HepG2 (cell line): ENCODE data around the gene PTK7. TPM values are rescaled to one million over a fixed set of nuclear protein-coding genes. Genes with fewer than 3 reads are reported as not detected.

Experiments used
- ATAC-seq: fragments of 200-7000 bp; cut with Tn5 transposase; 3 replicates; pipeline ENCODE4 v1.9.1; 2020; ENCODE audit warnings: mild to moderate bottlenecking, moderate library complexity
- BruUV-seq: library from RNA; stranded (reverse); fragments of 400-500 nt; replicated peaks from 2 replicates; lab custom pipeline; 2021; lab: Mats Ljungman, UMichigan
- CTCF ChIA-PET: fragments of 300-600 bp; formaldehyde crosslinking; extraction: SDS; loops from one replicate; lab custom pipeline; 2021; ENCODE audit warnings: low total read pairs, inconsistent platforms, low intra/inter-chr PET ratio; lab: Yijun Ruan, JAX
- POLR2A ChIA-PET: fragments of 350-600 bp; sonication (Branson Sonifier 250); formaldehyde crosslinking; loops from one replicate; lab custom pipeline; 2020; ENCODE audit warnings: antibody characterized with exemption, inconsistent platforms; lab: Yijun Ruan, JAX
- DNase-seq: peaks from one replicate; pipeline ENCODE4 v3.0.0-alpha.2; 2015; ENCODE audit warnings: low spot score
- FAIRE-seq: peaks from 3 replicates; lab custom pipeline; 2011; peaks lifted over from hg19 to GRCh38; lab: Jason Lieb, UNC
- H2AFZ ChIP-seq: one replicate; pipeline ENCODE4 v1.6.1; 2011; ENCODE audit warnings: low read length, inconsistent platforms
- H3K27ac ChIP-seq: fragments of 300-600 bp; 3 replicates; pipeline ENCODE4 v1.8.0; 2011; ENCODE audit warnings: mixed run types, mild to moderate bottlenecking, mixed read lengths, low read length, inconsistent platforms; ENCODE audit not compliant: insufficient read depth; ENCODE audit errors: extremely low read length
- H3K27me3 ChIP-seq, 2 experiments: fragments of 200-600 bp in 1 of 2; 2 replicates in 1 of 2; 3 replicates in 1 of 2; pipeline versions ENCODE4 v1.6.0 to v1.8.0; 2011; ENCODE audit warnings: low read length in 2 of 2, mild to moderate bottlenecking in 2 of 2, moderate library complexity in 2 of 2, inconsistent platforms in 1 of 2; ENCODE audit not compliant: insufficient read depth in 2 of 2, control insufficient read depth in 1 of 2
- H3K36me3 ChIP-seq, 2 experiments: fragments of 200-600 bp in 1 of 2; replicated peaks in 1 of 2; 2 replicates in 1 of 2; 3 replicates in 1 of 2; pipeline versions ENCODE4 v1.5.1 to v1.8.0; 2011; ENCODE audit warnings: low read length in 2 of 2, inconsistent platforms in 1 of 2; ENCODE audit not compliant: insufficient read depth in 2 of 2, control insufficient read depth in 1 of 2
- H3K4me1 ChIP-seq: 2 replicates; pipeline ENCODE4 v1.5.1; 2012; ENCODE audit warnings: low read length, inconsistent platforms; ENCODE audit not compliant: insufficient read depth
- H3K4me2 ChIP-seq: 2 replicates; pipeline ENCODE4 v1.6.0; 2011; ENCODE audit warnings: low read depth, low read length, inconsistent platforms
- H3K4me3 ChIP-seq, 3 experiments: fragments of 200-600 bp in 1 of 3; sonication (generic), shearing (Covaris generic) in 1 of 3; replicated peaks in 1 of 3; 2 replicates each; pipeline ENCODE4 v1.5.1; 2011 to 2016; ENCODE audit warnings: low read length in 3 of 3, inconsistent platforms in 2 of 3, low read depth in 2 of 3, mild to moderate bottlenecking in 2 of 3, control low read depth in 1 of 3, mixed read lengths in 1 of 3; ENCODE audit not compliant: insufficient read depth in 1 of 3
- H3K79me2 ChIP-seq: one replicate; pipeline ENCODE4 v1.6.1; 2011; ENCODE audit warnings: low read length, inconsistent platforms; ENCODE audit not compliant: insufficient read depth
- H3K9ac ChIP-seq: 2 replicates; pipeline ENCODE4 v1.6.0; 2011; ENCODE audit warnings: mild to moderate bottlenecking, low read depth, low read length, inconsistent platforms; ENCODE audit not compliant: insufficient read depth
- H3K9me3 ChIP-seq: 2 replicates; pipeline ENCODE4 v1.5.1; 2012; ENCODE audit warnings: mild to moderate bottlenecking, low read length
- H4K20me1 ChIP-seq: 2 replicates; pipeline ENCODE4 v1.6.0; 2011; ENCODE audit warnings: inconsistent platforms, mild to moderate bottlenecking, low read length, moderate library complexity; ENCODE audit not compliant: insufficient read depth
- ARID2 ChIP-seq: sonication (generic); formaldehyde crosslinking; IDR thresholded peaks from 2 replicates; pipeline ENCODE4 v1.8.1; 2022; ENCODE audit warnings: mild to moderate bottlenecking, missing genetic modification reagents, borderline replicate concordance
- ARNT ChIP-seq: fragments of 450-650 bp; IDR thresholded peaks from 2 replicates; pipeline ENCODE4 v1.6.1; 2017
- JUNB ChIP-seq: sonication (generic); formaldehyde crosslinking; IDR thresholded peaks from 2 replicates; pipeline ENCODE4 v1.8.0; 2022; ENCODE audit warnings: missing genetic modification reagents, mild to moderate bottlenecking, borderline replicate concordance
- MATR3 ChIP-seq: sonication (generic); formaldehyde crosslinking; IDR thresholded peaks from 2 replicates; pipeline ENCODE4 v1.4.0; 2020; ENCODE audit warnings: missing genetic modification reagents
- RFX3 ChIP-seq: IDR thresholded peaks from 2 replicates; pipeline ENCODE4 v1.6.1; 2016; ENCODE audit warnings: missing biosample characterization, missing genetic modification reagents
- ZFP36 ChIP-seq: fragments of 150-350 bp; IDR thresholded peaks from 2 replicates; pipeline ENCODE4 v1.6.1; 2018; ENCODE audit warnings: borderline replicate concordance, low read length, low read depth; ENCODE audit not compliant: partially characterized antibody
- ZNF224 ChIP-seq: sonication (generic); formaldehyde crosslinking; IDR thresholded peaks from 2 replicates; pipeline ENCODE4 v1.5.0; 2020; ENCODE audit warnings: mild to moderate bottlenecking, missing genetic modification reagents
- ZNF34 ChIP-seq: sonication (generic); formaldehyde crosslinking; IDR thresholded peaks from 2 replicates; pipeline ENCODE4 v1.4.0; 2020; ENCODE audit warnings: mild to moderate bottlenecking, missing genetic modification reagents, borderline replicate concordance
- ZNF501 ChIP-seq: sonication (generic); formaldehyde crosslinking; IDR thresholded peaks from 2 replicates; pipeline ENCODE4 v1.5.1; 2020; ENCODE audit warnings: mild to moderate bottlenecking, moderate library complexity, missing genetic modification reagents
- ZNF562 ChIP-seq: sonication (generic); formaldehyde crosslinking; IDR thresholded peaks from 2 replicates; pipeline ENCODE4 v1.8.0; 2022; ENCODE audit warnings: missing genetic modification reagents, borderline replicate concordance
- WGBS: methylation state at CpG from one replicate; pipeline ENCODE4 v1.1.6; 2017; ENCODE audit warnings: low lambda C conversion rate; 5-methylcytosine and 5-hydroxymethylcytosine counted together
- in situ Hi-C: cut with HindIII; loops from 2 replicates; pipeline ENCODE4 v1.10.0; 2017; ENCODE audit warnings: low pct_unique_long_range_greater_than_20kb; ENCODE audit not compliant: extremely low pct_ligation_motif_present
- intact Hi-C: fragments of 100-400 bp; cut with micrococcal nuclease; formaldehyde crosslinking; loops from one replicate; pipeline ENCODE4 v1.10.0; 2022; ENCODE audit not compliant: unreplicated experiment
- polyA plus RNA-seq, 8 experiments: library from polyadenylated mRNA; depleted of rRNA in 3 of 8; stranded (reverse) in 7 of 8; unstranded in 1 of 8; fragments of >200 nt; fragmentation: Illumina TruSeq in 4 of 8; extraction: Trizol in 4 of 8; gene quantifications; 2 replicates each; pipeline versions ENCODE4 v1.2.1 to v1.2.3, GENCODE V29; 2011 to 2016; ENCODE audit warnings: low read depth in 4 of 8, missing spikeins in 1 of 8, mixed read lengths in 1 of 8; ENCODE audit not compliant: insufficient read depth in 1 of 8
- total RNA-seq, 5 experiments: library from RNA; depleted of rRNA; stranded (reverse); fragments of >200 nt; fragmentation: Illumina TruSeq; extraction: Trizol; gene quantifications; 2 replicates each; pipeline ENCODE4 v1.2.3, GENCODE V29; 2016; ENCODE audit warnings: low read depth in 1 of 5
- TF ChIP-seq, protein P1 (sequence below), 2 experiments: sonication (generic) in 1 of 2; formaldehyde crosslinking in 1 of 2; IDR thresholded peaks; 2 replicates each; pipeline versions ENCODE4 v1.4.0 to v1.6.1; 2016 to 2020; ENCODE audit warnings: borderline replicate concordance in 1 of 2, low read depth in 1 of 2, mild to moderate bottlenecking in 1 of 2, missing genetic modification reagents in 1 of 2
- TF ChIP-seq, protein P2 (sequence below): sonication (generic); formaldehyde crosslinking; IDR thresholded peaks from 2 replicates; pipeline ENCODE4 v1.5.0; 2020; ENCODE audit warnings: mild to moderate bottlenecking, missing genetic modification reagents, moderate library complexity

PTK7 gene
- total and polyA plus RNA-seq, 2 of the 13 experiments (the other 11 are each of a cell fraction or from before 2014, with no cell fraction given), result 98.5 to 99.8 TPM

- no peak overlapping the region for H2AFZ ChIP-seq
- ChIA-PET POLR2A (no interaction called here), CTCF (no interaction called here)
- ATAC-seq (no peak), DNase-seq (no peak), FAIRE-seq (no peak)
- WGBS, result 97% methylated on average over 9 of the region's 9 CpGs
- in situ Hi-C loops, result no loop called here
- no peak overlapping the region for H3K4me2 ChIP-seq
- H3K9me3 ChIP-seq, result no peaks in the 10 kb centered on the region
- H3K9ac ChIP-seq, result no peak overlapping the region
- no peaks in the 10 kb centered on the region for H3K79me2 ChIP-seq
- peaks cover 21% of the 10 kb centered on the region for H3K4me1 ChIP-seq
- no peaks in the 10 kb centered on the region for H4K20me1 ChIP-seq
- no TSS peak for BruUV-seq
- H3K27ac ChIP-seq, result no peak overlapping the region
- intact Hi-C loops, result loop anchor here (5.0 kb wide), 1 partner anchor 689 kb away; no protein-coding TSS in a partner anchor
- H3K4me3 ChIP-seq, result no peak overlapping the region
- no peak for TF ChIP-seq MATR3 (CRISPR knock-in tag)
- TF ChIP-seq ZNF501 (CRISPR knock-in tag), result no peak
- TF ChIP-seq, protein P1, sequence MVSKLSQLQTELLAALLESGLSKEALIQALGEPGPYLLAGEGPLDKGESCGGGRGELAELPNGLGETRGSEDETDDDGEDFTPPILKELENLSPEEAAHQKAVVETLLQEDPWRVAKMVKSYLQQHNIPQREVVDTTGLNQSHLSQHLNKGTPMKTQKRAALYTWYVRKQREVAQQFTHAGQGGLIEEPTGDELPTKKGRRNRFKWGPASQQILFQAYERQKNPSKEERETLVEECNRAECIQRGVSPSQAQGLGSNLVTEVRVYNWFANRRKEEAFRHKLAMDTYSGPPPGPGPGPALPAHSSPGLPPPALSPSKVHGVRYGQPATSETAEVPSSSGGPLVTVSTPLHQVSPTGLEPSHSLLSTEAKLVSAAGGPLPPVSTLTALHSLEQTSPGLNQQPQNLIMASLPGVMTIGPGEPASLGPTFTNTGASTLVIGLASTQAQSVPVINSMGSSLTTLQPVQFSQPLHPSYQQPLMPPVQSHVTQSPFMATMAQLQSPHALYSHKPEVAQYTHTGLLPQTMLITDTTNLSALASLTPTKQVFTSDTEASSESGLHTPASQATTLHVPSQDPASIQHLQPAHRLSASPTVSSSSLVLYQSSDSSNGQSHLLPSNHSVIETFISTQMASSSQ (IDR thresholded peaks at IDR 0.05; ENCODE audit: low read depth), result no peak
- TF ChIP-seq, protein P1 (CRISPR knock-in tag; IDR thresholded peaks at IDR 0.05; ENCODE audit: borderline replicate concordance), result no peak
- TF ChIP-seq JUNB (CRISPR knock-in tag), result no peak
- no peak for TF ChIP-seq ARID2 (CRISPR knock-in tag)
- TF ChIP-seq RFX3, result no peak
- no peak for TF ChIP-seq ZNF562 (CRISPR knock-in tag)
- TF ChIP-seq ZNF224, result no peak
- no peak for TF ChIP-seq ZNF34
- no peak for TF ChIP-seq ARNT
- TF ChIP-seq, protein P2, sequence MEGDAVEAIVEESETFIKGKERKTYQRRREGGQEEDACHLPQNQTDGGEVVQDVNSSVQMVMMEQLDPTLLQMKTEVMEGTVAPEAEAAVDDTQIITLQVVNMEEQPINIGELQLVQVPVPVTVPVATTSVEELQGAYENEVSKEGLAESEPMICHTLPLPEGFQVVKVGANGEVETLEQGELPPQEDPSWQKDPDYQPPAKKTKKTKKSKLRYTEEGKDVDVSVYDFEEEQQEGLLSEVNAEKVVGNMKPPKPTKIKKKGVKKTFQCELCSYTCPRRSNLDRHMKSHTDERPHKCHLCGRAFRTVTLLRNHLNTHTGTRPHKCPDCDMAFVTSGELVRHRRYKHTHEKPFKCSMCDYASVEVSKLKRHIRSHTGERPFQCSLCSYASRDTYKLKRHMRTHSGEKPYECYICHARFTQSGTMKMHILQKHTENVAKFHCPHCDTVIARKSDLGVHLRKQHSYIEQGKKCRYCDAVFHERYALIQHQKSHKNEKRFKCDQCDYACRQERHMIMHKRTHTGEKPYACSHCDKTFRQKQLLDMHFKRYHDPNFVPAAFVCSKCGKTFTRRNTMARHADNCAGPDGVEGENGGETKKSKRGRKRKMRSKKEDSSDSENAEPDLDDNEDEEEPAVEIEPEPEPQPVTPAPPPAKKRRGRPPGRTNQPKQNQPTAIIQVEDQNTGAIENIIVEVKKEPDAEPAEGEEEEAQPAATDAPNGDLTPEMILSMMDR (CRISPR knock-in tag), result no peak
- no peak for TF ChIP-seq ZFP36
- peaks cover 3 to 8% of the 10 kb centered on the region in 2 experiments; a peak in 3 of 5 replicates for H3K36me3 ChIP-seq
- no peaks in the 10 kb centered on the region for H3K27me3 ChIP-seq
Measured at GRCh38 chr6:43192911-43193310, 116.8 kb downstream of the PTK7 start.
